Activated CD4-positive, alpha-beta T cell treated with anti-CD3 and anti-CD28 coated beads for 1 hour (primary cell): ENCODE data around the gene SETD5.

ENCODE experiments used
- DNase-seq: peaks from one replicate; pipeline ENCODE4 v3.0.0-alpha.2; 2020

SETD5 gene

DNA sequence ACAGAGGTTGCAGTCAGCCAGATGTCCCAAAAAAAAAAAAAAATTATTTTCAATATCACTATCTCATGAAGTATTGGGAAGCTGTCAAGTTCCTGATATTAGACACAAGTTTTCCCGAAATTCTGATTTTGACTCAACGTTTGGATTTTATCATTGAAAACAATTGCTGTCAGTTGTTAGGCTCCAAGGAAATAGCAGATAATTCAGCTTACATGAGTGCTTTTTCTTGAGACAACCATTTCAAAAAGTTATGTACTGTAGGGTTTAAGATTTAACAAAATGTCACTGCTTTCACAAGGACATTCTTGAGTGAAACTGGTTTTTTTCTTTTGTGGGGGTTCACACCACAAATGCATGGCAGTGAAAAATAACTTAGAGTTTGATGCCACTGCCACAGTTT lies 9.3 kb upstream of the SETD5 start:
- no peak for DNase-seq

GRCh38 chr3:9388562-9389272 lies 8.7 kb upstream of the SETD5 start:
- DNase-seq, result no peak

- DNase-seq, result no peak
These were observed 7.0 kb upstream of the SETD5 start for GRCh38 chr3:9390265-9390888.

DNA sequence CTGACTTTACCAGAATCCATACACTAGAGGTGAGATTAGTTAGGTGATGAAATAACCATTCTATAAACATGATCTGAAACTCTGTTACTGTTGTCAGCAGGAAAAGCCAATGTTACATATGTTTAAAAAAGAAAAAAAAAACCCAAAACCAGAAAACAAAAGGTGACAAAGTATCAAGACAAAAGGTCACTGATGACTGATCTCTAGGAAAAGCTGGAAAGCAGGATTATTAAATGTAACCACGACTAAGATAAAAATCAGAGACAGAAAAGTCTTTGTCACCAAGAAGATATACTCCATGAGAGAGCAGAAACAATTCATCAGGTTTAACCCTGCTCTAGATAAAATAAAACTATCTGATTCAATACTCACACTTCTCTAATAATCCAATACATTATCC lies 5.4 kb upstream of the SETD5 start:
- no peak for DNase-seq

GRCh38 chr3:9395570-9396300 lies 1.7 kb upstream of the SETD5 start:
- DNase-seq, result no peak

- DNase-seq, result peak; percentile 69
These were observed 1.1 kb upstream of the SETD5 start for GRCh38 chr3:9396301-9396631.

DNA sequence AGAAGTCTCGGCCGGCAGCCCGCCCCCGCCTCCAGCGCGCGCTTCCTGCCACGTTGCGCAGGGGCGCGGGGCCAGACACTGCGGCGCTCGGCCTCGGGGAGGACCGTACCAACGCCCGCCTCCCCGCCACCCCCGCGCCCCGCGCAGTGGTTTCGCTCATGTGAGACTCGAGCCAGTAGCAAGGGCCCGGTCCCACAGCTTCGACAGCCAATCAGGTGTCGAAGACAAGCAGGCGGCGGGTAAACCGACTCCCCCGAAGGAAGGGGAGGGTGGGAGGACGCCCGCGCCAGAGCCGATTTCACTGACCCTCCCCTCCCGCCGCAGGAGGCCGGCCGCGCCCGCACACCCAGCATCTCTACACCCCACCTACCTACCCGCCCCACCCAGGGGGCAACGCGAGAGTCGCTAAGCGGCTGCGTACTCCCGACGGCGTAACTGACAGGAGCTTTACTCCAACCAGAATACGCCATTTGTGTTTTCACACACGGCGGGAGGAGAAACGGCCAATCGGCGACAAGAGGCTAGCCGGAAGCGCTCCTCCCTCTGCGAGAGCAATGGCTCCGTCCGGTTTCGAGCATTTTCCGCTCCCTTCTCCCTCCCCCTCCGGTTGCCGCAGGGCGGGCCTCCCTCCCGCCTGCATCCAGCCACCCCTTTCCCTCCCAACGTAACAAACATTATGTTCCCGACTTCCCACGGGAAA lies 633 bp upstream of the SETD5 start:
- peak; percentile 98 for DNase-seq

GRCh38 chr3:9397906-9398699 lies 688 bp downstream of the SETD5 start:
- DNase-seq, result peak; percentile 18

- DNase-seq, result no peak
These were observed 1.4 kb downstream of the SETD5 start for GRCh38 chr3:9398700-9399336.

DNA sequence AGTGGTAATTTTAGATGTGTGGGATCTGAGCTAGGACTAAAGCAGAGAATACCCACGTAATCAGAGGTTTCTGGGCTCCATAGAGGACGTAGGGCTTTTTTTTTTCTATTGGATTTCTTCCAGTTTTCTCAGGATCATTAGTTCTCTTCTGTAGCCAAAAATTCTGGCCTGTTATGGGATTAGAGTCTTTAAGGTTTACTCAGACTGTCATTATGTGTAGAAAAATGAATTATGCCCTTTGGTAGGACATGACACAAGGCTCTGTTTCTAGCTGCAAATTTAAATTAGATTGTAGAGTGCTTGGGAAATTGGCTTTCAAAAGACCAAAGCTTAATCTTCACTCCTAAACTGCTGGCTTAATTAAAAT lies 1.9 kb downstream of the SETD5 start:
- no peak for DNase-seq

DNA sequence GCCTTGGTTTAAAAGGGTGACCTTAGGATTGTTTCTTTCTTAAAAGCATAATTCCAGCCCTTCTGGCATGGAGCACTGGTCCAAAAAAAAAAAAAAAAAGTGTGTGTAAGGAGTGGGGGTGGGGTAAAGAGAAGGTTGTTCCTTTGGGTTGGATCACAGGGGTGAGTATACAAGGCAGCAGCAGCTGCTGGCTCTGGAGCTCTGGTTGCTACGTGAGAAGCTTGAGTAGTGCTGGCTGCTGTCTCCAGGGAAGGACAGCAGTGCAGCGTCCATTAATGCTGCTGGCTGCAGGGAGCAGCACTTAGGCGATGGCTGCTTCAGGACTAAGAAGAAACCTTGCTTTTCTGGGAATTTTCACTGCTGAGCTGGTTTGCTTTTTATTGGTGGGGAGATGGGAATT lies 2.3 kb downstream of the SETD5 start:
- no peak for DNase-seq

- no peak for DNase-seq
These were observed 3.2 kb downstream of the SETD5 start for GRCh38 chr3:9400616-9401015.

DNA sequence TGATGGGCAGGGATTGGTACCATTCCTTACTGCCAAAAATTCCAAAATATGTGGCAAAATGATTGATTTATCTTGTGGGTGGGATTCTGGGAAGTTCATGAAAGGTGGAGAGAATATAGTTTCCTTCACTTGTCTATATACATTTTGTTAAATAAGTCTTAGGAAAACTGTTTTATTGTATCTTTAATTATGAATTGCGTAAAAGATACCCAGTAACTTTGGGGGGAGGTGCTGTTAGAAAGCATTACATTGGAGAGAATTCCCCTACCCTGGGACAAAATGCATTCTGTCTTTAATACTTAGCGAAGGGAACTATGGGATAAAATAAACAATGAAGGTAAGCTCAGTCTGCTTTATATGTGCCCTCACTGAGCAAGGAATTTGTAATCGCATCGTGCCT lies 4.6 kb downstream of the SETD5 start:
- DNase-seq, result no peak

DNA sequence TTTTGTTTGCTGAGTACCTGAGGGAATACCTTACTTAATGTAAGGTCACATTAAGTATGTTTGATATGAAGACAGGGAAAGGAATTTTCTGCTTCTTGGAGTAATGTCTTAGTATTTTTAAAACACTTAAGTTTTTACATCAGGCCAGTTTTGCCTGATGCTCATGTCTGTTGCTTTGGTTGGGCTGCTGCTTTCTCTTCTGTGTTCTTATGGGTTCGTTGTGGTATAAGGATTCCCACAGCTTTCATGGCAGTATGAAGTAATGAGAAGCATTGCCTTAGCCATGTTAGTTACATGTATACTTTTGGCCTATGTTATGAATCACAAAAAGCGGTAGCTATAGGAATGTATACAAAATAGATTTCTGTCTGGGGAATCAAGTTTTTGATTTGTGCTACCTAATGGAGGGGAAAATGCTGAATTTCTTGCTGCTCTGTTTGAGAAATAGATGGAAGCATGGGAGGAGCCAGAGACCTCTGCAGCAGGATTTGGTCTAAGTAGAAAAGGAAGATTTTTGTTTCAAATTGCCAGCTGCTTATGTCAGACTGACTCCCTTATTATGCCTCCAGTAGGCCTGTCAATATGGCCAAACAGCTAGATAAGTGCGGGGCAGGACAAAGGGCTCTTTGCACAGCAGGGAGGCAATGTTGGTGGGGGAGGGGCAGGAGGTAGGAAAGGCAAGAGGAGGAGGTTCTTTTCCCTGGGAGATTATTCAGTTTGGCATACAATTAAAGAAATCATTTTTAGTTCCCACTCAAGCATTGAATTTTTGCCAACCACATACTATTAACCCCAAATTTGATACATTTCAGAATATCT lies 5.2 kb downstream of the SETD5 start:
- DNase-seq, result no peak

GRCh38 chr3:9403463-9403862 lies 6.0 kb downstream of the SETD5 start:
- no peak for DNase-seq

- no peak for DNase-seq
These were observed 7.3 kb downstream of the SETD5 start for GRCh38 chr3:9404680-9405079.

GRCh38 chr3:9405756-9406155 lies 8.3 kb downstream of the SETD5 start:
- DNase-seq, result no peak

- DNase-seq, result no peak
These were observed 9.6 kb downstream of the SETD5 start for GRCh38 chr3:9406856-9407626.

- no peak for DNase-seq
These were observed 10.6 kb downstream of the SETD5 start for GRCh38 chr3:9408061-9408460.

GRCh38 chr3:9408546-9408945 lies 11.1 kb downstream of the SETD5 start:
- DNase-seq, result no peak
